Endothelial cell of umbilical vein (primary cell): ENCODE measurements around the gene GRK5. TPM values are rescaled to one million over a fixed set of nuclear protein-coding genes. Genes with fewer than 3 reads are reported as not detected.

Experiments used
- BruUV-seq: library from RNA; stranded (reverse); fragments of 400-500 nt; replicated peaks from 2 replicates; lab custom pipeline; 2021; lab: Mats Ljungman, UMichigan
- CTCF ChIA-PET: fragments of 300-600, 350-600 bp; sonication (Branson Sonifier 250); formaldehyde crosslinking; loops from one replicate; lab custom pipeline; 2021; ENCODE audit warnings: antibody characterized with exemption, inconsistent platforms; lab: Charles Lee
- POLR2A ChIA-PET: fragments of 300-600, 350-600 bp; sonication (Branson Sonifier 250); formaldehyde crosslinking; loops from one replicate; lab custom pipeline; 2021; ENCODE audit warnings: antibody characterized with exemption, inconsistent platforms; lab: Charles Lee
- DNase-seq: peaks from one replicate; pipeline ENCODE4 v3.0.0-alpha.2; 2011; ENCODE audit warnings: low read depth, low spot score
- FAIRE-seq: peaks from 2 replicates; lab custom pipeline; 2011; peaks lifted over from hg19 to GRCh38; lab: Jason Lieb, UNC
- H2AFZ ChIP-seq: 2 replicates; pipeline ENCODE4 v1.6.0; 2012; ENCODE audit warnings: low read depth, low read length, control low read depth, inconsistent platforms
- H3K27ac ChIP-seq: 2 replicates; pipeline ENCODE4 v1.5.1; 2011; ENCODE audit warnings: low read depth, mild to moderate bottlenecking, control low read depth, low read length, moderate library complexity; ENCODE audit not compliant: insufficient read depth
- H3K27me3 ChIP-seq, 2 experiments: 2 replicates each; pipeline versions ENCODE4 v1.6.0 to v1.6.1; 2011; ENCODE audit warnings: low read length in 2 of 2, mixed read lengths in 1 of 2; ENCODE audit not compliant: control insufficient read depth in 2 of 2, insufficient read depth in 2 of 2
- H3K36me3 ChIP-seq, 2 experiments: 2 replicates in 1 of 2; 3 replicates in 1 of 2; pipeline ENCODE4 v1.5.1; 2011; ENCODE audit warnings: low read length in 2 of 2, mild to moderate bottlenecking in 1 of 2, moderate library complexity in 1 of 2; ENCODE audit not compliant: control insufficient read depth in 2 of 2, insufficient read depth in 2 of 2; ENCODE audit errors: extremely low read depth in 1 of 2
- H3K4me1 ChIP-seq: 3 replicates; pipeline ENCODE4 v1.5.1; 2011; ENCODE audit warnings: mild to moderate bottlenecking, low read length; ENCODE audit not compliant: control insufficient read depth, insufficient read depth; ENCODE audit errors: extremely low read depth
- H3K4me2 ChIP-seq: 2 replicates; pipeline ENCODE4 v1.6.1; 2011; ENCODE audit warnings: low read length, control low read depth, mixed read lengths; ENCODE audit not compliant: insufficient read depth
- H3K4me3 ChIP-seq, 3 experiments: fragments of 200-600 bp in 1 of 3; sonication (generic), shearing (Covaris generic) in 1 of 3; replicated peaks in 1 of 3; 2 replicates each; pipeline ENCODE4 v1.5.1; 2011 to 2016; ENCODE audit warnings: control low read depth in 3 of 3, low read length in 3 of 3, mild to moderate bottlenecking in 2 of 3, inconsistent platforms in 1 of 3, low read depth in 1 of 3, moderate library complexity in 1 of 3; ENCODE audit not compliant: insufficient read depth in 1 of 3
- H3K79me2 ChIP-seq: 2 replicates; pipeline ENCODE4 v1.6.0; 2012; ENCODE audit warnings: low read length, inconsistent platforms; ENCODE audit not compliant: control insufficient read depth, insufficient read depth
- H3K9ac ChIP-seq: replicated peaks from 2 replicates; pipeline ENCODE3; 2011; ENCODE audit warnings: low read length, control low read depth; ENCODE audit not compliant: insufficient read depth; ENCODE audit errors: extremely low read depth
- H3K9me1 ChIP-seq: replicated peaks from 3 replicates; pipeline ENCODE4 v1.6.0; 2011; ENCODE audit warnings: mild to moderate bottlenecking, low read length; ENCODE audit not compliant: control insufficient read depth, insufficient read depth; ENCODE audit errors: extremely low read depth
- H3K9me3 ChIP-seq: replicated peaks from 2 replicates; pipeline ENCODE4 v1.5.1; 2012; ENCODE audit warnings: low read length, inconsistent platforms; ENCODE audit not compliant: control insufficient read depth, insufficient read depth
- H4K20me1 ChIP-seq: replicated peaks from 2 replicates; pipeline ENCODE3; 2011; ENCODE audit warnings: mild to moderate bottlenecking, low read length; ENCODE audit not compliant: control insufficient read depth, insufficient read depth; ENCODE audit errors: extremely low read depth
- EZH2 ChIP-seq: IDR thresholded peaks from 2 replicates; pipeline ENCODE4 v1.6.1; 2012; ENCODE audit warnings: borderline replicate concordance, low read depth, mild to moderate bottlenecking, moderate library complexity, low read length, inconsistent platforms; ENCODE audit not compliant: severe bottlenecking
- FOS ChIP-seq: IDR thresholded peaks from 2 replicates; pipeline ENCODE4 v1.6.1; 2011; ENCODE audit warnings: mild to moderate bottlenecking, low read length, moderate library complexity, borderline replicate concordance; ENCODE audit not compliant: insufficient read depth
- GATA2 ChIP-seq: IDR thresholded peaks from 2 replicates; pipeline ENCODE4 v1.7.0; 2011; ENCODE audit warnings: low read depth, mild to moderate bottlenecking, moderate library complexity, mixed read lengths, low read length; ENCODE audit not compliant: insufficient read length, insufficient read depth
- JUN ChIP-seq: IDR thresholded peaks from 2 replicates; pipeline ENCODE4 v1.6.1; 2011; ENCODE audit warnings: borderline replicate concordance, low read depth; ENCODE audit not compliant: insufficient read length, insufficient read depth
- MYC ChIP-seq: IDR thresholded peaks from one replicate; pipeline ENCODE4 v1.6.1; 2011; ENCODE audit warnings: mild to moderate bottlenecking, low read depth, low read length
- POLR2A ChIP-seq: IDR thresholded peaks from 2 replicates; pipeline ENCODE4 v1.6.1; 2012; ENCODE audit warnings: low read depth, mild to moderate bottlenecking, control low read depth, low read length
- dilution Hi-C: fragments of 300-500 bp; cut with MboI; formaldehyde crosslinking; loops from one replicate; pipeline ENCODE4 v1.15.0; 2019; ENCODE audit warnings: low sequenced_read_pairs; ENCODE audit not compliant: extremely low pct_ligation_motif_present
- intact Hi-C: fragments of 100-400 bp; cut with micrococcal nuclease; formaldehyde crosslinking; loops from one replicate; pipeline ENCODE4 v1.10.0; 2022
- polyA plus RNA-seq, 4 experiments: library from polyadenylated mRNA; depleted of rRNA in 3 of 4; stranded (reverse) in 3 of 4; unstranded in 1 of 4; fragments of >200 nt; gene quantifications; 2 replicates each; pipeline versions ENCODE4 v1.2.1 to v1.2.3, GENCODE V29; 2011 to 2012; ENCODE audit warnings: missing spikeins in 1 of 4
- total RNA-seq: library from RNA; stranded (reverse); gene quantifications from 2 replicates; pipeline ENCODE4 v1.2.3, GENCODE V29; 2021
- TF ChIP-seq, protein P1 (sequence below), 2 donors: IDR thresholded peaks; 1 replicate in 1 of 2; 2 replicates in 1 of 2; pipeline ENCODE4 v1.5.1; 2011; ENCODE audit warnings: low read length in 2 of 2, mild to moderate bottlenecking in 2 of 2, moderate library complexity in 2 of 2, control low read depth in 1 of 2, inconsistent platforms in 1 of 2, low read depth in 1 of 2; ENCODE audit not compliant: insufficient read depth in 1 of 2; ENCODE audit errors: extremely low read depth in 1 of 2

The GRK5 gene
- total and polyA plus RNA-seq, 2 donors (not counting 3 experiments of a cell fraction or from before 2014, with no cell fraction given): 13.1 to 29.5 TPM

DNA sequence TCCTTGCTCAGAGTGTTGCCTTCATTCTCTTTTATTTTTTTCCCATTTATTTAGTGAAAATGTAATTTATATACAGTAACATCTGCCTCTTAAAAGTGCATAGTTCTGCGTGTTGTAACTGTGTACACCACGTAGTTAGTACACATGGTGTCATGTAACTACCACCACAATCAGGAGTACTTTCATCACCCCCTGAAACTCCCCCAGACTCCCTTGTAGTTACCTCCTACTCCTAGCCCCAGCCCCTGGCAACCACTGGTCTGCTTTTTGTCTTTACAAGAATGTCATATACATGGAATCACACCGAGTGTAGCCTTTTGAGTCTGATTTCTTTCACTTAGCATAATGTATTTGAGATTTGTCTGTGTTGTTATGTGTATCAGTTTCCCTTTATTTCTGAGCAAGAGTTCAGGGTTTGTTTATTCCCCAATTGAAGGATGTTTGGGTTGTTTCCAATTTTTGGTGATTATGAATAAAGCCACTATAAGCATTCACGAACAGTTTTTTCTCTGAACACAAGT lies 50.6 kb downstream of the GRK5 start:
- Histone ChIP-seq H3K4me3 (no peak overlapping the region), H3K9me3 (no peaks in the 10 kb centered on the region), H3K79me2 (peaks cover under 1% of the 10 kb centered on the region), H3K27me3 (no peaks in the 10 kb centered on the region), H3K4me1 (peaks cover 16% of the 10 kb centered on the region), H3K4me2 (no peak overlapping the region), H3K9ac (no peak overlapping the region), H4K20me1 (no peaks in the 10 kb centered on the region), H3K27ac (no peak overlapping the region), H3K36me3 (no peaks in the 10 kb centered on the region), H2AFZ (no peak overlapping the region), H3K9me1 (no peaks in the 10 kb centered on the region)
- intact Hi-C loops (no loop called here), dilution Hi-C loops (no loop called here)
- FAIRE-seq: no peak
- DNase-seq: no peak
- POLR2A ChIA-PET: interaction anchor here (0.5 kb wide), 1 partner anchor 9 kb away, joined by 3 read pairs; no protein-coding TSS in a partner anchor
- CTCF ChIA-PET: no interaction called here
- no TSS peak for BruUV-seq
- TF ChIP-seq FOS (no peak), EZH2 (no peak), JUN (no peak), GATA2 (no peak), MYC (no peak), POLR2A (no peak)
- TF ChIP-seq, protein P1, sequence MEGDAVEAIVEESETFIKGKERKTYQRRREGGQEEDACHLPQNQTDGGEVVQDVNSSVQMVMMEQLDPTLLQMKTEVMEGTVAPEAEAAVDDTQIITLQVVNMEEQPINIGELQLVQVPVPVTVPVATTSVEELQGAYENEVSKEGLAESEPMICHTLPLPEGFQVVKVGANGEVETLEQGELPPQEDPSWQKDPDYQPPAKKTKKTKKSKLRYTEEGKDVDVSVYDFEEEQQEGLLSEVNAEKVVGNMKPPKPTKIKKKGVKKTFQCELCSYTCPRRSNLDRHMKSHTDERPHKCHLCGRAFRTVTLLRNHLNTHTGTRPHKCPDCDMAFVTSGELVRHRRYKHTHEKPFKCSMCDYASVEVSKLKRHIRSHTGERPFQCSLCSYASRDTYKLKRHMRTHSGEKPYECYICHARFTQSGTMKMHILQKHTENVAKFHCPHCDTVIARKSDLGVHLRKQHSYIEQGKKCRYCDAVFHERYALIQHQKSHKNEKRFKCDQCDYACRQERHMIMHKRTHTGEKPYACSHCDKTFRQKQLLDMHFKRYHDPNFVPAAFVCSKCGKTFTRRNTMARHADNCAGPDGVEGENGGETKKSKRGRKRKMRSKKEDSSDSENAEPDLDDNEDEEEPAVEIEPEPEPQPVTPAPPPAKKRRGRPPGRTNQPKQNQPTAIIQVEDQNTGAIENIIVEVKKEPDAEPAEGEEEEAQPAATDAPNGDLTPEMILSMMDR (IDR thresholded peaks at IDR 0.05; ENCODE audit: extremely low read depth in 1 of 2, insufficient read depth in 1 of 2, low read depth in 1 of 2, low read length in 2 of 2): no peak
